GM12801 (cell line): ENCODE results near the gene OTUD5.

Source experiments
- TF ChIP-seq, protein P1 (sequence below): IDR thresholded peaks from one replicate; pipeline ENCODE4 v1.5.1; 2011; ENCODE audit warnings: control low read depth; ENCODE audit not compliant: insufficient read length; ENCODE audit errors: extremely low read depth

OTUD5 gene

DNA sequence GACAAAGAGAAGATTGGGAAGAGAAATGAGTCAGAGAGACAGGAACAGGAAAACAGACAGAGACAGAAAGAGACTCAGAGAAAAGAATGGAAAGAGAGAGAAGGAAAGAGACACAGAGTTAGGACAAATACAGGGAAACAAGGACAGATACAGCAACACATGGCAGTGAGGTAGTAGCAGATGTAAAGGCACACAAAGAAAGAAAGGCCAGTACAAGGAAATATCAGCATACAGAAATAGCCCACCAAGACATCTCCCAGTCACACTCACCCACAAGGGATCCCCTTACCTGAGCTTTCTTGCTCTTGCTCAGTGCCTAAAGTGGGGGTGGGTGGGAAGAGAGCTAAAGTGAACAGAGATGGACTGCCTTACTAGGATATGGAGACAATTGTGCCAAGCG lies 40.5 kb upstream of the OTUD5 start:
- TF ChIP-seq, protein P1, sequence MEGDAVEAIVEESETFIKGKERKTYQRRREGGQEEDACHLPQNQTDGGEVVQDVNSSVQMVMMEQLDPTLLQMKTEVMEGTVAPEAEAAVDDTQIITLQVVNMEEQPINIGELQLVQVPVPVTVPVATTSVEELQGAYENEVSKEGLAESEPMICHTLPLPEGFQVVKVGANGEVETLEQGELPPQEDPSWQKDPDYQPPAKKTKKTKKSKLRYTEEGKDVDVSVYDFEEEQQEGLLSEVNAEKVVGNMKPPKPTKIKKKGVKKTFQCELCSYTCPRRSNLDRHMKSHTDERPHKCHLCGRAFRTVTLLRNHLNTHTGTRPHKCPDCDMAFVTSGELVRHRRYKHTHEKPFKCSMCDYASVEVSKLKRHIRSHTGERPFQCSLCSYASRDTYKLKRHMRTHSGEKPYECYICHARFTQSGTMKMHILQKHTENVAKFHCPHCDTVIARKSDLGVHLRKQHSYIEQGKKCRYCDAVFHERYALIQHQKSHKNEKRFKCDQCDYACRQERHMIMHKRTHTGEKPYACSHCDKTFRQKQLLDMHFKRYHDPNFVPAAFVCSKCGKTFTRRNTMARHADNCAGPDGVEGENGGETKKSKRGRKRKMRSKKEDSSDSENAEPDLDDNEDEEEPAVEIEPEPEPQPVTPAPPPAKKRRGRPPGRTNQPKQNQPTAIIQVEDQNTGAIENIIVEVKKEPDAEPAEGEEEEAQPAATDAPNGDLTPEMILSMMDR, result no peak

DNA sequence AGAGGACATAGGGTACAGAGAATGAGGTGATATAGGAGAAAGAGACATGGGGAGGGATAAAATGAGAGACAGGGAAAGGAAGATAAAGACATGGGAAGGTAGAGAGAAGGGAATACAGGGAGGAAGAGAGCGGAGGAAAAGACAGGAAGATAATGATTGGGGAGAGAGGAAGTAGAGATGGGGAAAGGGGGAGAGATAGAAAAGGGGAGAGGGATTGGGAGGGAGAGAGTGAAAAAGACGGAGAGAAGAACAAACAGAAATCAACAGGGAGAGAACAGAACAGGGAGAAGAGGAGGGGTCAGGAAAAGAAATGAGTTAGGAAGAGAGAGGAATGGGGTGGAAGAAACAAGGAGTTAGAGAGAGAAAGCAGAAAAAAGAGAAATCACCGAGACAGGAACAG lies 40.0 kb upstream of the OTUD5 start:
- TF ChIP-seq, protein P1, result no peak

DNA sequence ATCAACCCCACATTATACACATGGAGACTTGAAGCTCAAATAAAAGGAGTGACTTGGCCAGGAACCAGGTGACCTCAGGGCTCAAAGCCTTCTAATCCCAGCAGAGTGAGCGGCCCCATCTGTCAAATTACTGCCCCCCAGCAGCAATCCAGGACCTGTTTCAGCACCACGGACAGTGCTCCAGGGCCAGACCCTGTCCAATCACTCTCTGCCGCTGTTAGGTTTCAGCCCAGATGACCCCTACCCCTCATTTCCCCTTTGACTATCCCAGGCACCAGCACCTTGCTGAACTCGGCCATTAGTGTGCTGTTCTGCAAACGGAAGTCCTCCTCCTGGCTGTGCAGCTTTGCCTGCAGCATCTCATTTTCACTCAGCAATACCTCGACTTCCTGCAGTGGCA lies 39.6 kb upstream of the OTUD5 start:
- TF ChIP-seq, protein P1, result no peak

DNA sequence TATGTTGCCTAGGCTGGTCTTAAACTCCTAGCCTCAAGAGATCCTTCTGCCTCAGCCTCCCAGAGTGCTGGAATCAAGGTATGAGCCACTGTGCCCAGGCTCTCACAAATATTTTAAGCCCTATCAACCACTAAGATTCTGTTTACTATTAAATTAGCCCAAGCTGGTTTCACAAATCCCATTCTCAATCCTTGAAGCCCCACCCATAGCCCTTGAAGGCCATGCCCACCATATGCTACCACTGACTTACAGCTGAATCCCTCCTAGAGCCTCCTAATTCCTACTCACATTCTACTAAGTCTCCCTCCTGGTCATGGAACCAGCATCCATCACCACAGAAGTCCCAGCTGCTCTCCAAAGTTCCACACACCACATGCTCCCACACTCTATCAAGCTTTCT lies 34.9 kb upstream of the OTUD5 start:
- TF ChIP-seq, protein P1, result no peak

GRCh38 chrX:48989483-48989882 lies 32.1 kb upstream of the OTUD5 start:
- TF ChIP-seq, protein P1, result no peak

DNA sequence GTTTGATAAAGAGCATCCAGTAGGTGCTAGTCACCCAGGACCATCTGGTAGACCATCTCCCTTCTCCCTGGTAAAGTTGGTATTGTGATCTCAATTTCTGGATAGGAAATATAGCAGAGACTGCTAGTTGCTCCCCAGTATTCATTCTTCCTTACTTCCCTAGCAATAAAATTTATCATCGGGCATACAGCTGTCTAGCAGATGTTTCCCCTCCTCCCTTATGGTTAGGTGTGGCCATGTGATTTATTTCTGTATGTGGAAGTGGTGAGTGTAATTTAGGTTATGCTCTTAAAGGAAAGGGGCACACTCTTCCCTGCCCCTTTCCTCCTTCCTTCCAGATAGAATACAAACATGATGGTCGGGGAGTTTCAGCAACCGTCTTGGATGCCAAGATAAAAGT lies 26.5 kb upstream of the OTUD5 start:
- TF ChIP-seq, protein P1, result no peak

DNA sequence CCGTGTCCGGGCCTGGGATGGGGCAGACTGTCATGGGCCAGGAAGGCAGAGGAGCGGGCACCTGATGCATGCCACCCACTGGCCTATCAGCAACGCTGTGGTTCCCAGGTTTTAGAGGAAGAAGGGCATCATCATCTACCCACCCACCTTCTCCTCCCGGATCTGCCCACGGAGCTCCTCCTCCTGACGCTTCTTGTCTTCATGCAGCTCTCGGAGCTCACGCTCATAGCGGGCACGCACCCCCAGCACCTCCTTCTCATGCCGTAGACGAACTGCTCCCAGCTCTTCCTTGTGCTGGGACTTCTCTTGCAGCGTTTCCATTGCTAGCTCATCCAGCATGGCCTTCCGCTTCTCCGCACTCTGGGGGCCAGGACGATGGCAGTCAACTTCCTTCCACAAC lies 25.7 kb upstream of the OTUD5 start:
- TF ChIP-seq, protein P1, result no peak

GRCh38 chrX:48981178-48981577 lies 23.8 kb upstream of the OTUD5 start:
- TF ChIP-seq, protein P1, result no peak
